KOPT-K1 (cell line): ENCODE data around the gene UIMC1.
"Not testable (repeated sequence)": the region's sequence is repeated elsewhere in the genome, so short reads cannot be mapped to it uniquely, and the experiment has no call there.

Experiments used
- H3K27ac ChIP-seq: fragments of 200-600 bp; sonication (generic); 2 replicates; pipeline ENCODE4 v1.5.1; 2016; ENCODE audit warnings: antibody characterized with exemption, mild to moderate bottlenecking, low read depth, low read length; ENCODE audit not compliant: poor library complexity, severe bottlenecking
- H3K36me3 ChIP-seq: fragments of 200-600 bp; sonication (generic); 2 replicates; pipeline ENCODE4 v1.5.1; 2017; ENCODE audit warnings: antibody characterized with exemption, mild to moderate bottlenecking, low read length, moderate library complexity; ENCODE audit not compliant: insufficient read depth
- H3K9me3 ChIP-seq: fragments of 200-600 bp; sonication (generic); 2 replicates; pipeline ENCODE4 v1.5.1; 2017; ENCODE audit warnings: antibody characterized with exemption, low read length, mild to moderate bottlenecking; ENCODE audit not compliant: insufficient read depth, poor library complexity, severe bottlenecking

The UIMC1 gene

GRCh38 chr5:176994460-176995121 lies 12.0 kb downstream of the UIMC1 start:
- Histone ChIP-seq H3K36me3 (peaks cover 8% of the 10 kb centered on the region), H3K9me3 (peaks cover 6% of the 10 kb centered on the region), H3K27ac (no peak overlapping the region)

DNA sequence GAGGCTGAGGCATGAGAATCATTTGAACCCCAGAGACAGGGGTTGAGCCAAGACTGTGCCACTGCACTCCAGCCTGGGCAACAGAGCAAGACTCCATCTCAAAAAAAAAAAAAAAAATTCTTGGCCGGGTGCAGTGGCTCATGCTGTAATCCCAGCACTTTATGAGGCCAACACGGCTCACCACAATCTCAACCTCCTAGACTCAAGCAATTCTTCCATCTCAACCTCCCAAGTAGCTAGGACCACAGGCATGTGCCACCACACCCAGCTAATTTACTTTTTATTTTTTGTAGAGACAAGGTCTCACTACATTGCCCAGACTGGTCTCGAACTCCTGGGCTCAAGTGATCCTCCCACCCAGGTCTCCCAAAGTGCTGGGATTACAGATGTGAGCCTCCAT lies 13.5 kb downstream of the UIMC1 start:
- not testable (repeated sequence) for H3K27ac ChIP-seq, H3K9me3 ChIP-seq, H3K36me3 ChIP-seq

- no peak overlapping the region for H3K27ac ChIP-seq
- peaks cover 11% of the 10 kb centered on the region for H3K36me3 ChIP-seq
- peaks cover 7% of the 10 kb centered on the region for H3K9me3 ChIP-seq
These were observed 19.0 kb downstream of the UIMC1 start for GRCh38 chr5:176987583-176987982.

DNA sequence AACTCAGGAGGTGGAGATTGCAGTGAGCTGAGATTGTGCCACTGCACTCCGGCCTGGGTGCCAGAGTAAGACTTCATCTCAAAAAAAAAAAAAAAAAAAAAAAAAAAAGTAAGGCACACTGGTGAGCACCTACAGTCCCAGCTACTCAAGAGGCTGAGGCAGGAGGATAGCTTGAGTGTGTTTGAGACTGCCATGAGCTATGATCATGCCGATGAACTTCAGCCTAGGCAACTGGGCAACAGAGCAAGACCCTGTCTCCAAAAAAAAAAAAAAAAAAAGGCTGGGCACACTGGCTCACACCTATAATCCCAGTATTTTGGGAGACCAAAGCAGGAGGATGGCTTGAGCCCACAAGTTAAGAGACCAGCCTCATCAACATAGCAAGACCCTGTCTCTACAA lies 20.3 kb downstream of the UIMC1 start:
- no peak overlapping the region for H3K27ac ChIP-seq
- peaks cover 7% of the 10 kb centered on the region for H3K9me3 ChIP-seq
- H3K36me3 ChIP-seq, result peaks cover 24% of the 10 kb centered on the region

- Histone ChIP-seq H3K36me3 (peaks cover 32% of the 10 kb centered on the region), H3K27ac (no peak overlapping the region), H3K9me3 (peaks cover 7% of the 10 kb centered on the region)
These were observed 21.1 kb downstream of the UIMC1 start for GRCh38 chr5:176985516-176985915.

- H3K27ac ChIP-seq, H3K9me3 ChIP-seq: not testable (repeated sequence)
- H3K36me3 ChIP-seq, result peaks cover 44% of the 10 kb centered on the region
These were observed 22.4 kb downstream of the UIMC1 start for GRCh38 chr5:176984176-176984575.

GRCh38 chr5:176983593-176983992 lies 23.0 kb downstream of the UIMC1 start:
- not testable (repeated sequence) for H3K27ac ChIP-seq, H3K9me3 ChIP-seq
- H3K36me3 ChIP-seq, result peaks cover 50% of the 10 kb centered on the region

GRCh38 chr5:176983112-176983511 lies 23.5 kb downstream of the UIMC1 start:
- H3K9me3 ChIP-seq, H3K27ac ChIP-seq: not testable (repeated sequence)
- H3K36me3 ChIP-seq, result peaks cover 51% of the 10 kb centered on the region

- H3K36me3 ChIP-seq, result peaks cover 59% of the 10 kb centered on the region
- H3K9me3 ChIP-seq, result peaks cover 7% of the 10 kb centered on the region
- no peak overlapping the region for H3K27ac ChIP-seq
These were observed 25.8 kb downstream of the UIMC1 start for GRCh38 chr5:176980818-176981217.

- no peak overlapping the region for H3K27ac ChIP-seq
- H3K9me3 ChIP-seq, result peaks cover 7% of the 10 kb centered on the region
- peaks cover 71% of the 10 kb centered on the region for H3K36me3 ChIP-seq
These were observed 26.9 kb downstream of the UIMC1 start for GRCh38 chr5:176979669-176980068.

DNA sequence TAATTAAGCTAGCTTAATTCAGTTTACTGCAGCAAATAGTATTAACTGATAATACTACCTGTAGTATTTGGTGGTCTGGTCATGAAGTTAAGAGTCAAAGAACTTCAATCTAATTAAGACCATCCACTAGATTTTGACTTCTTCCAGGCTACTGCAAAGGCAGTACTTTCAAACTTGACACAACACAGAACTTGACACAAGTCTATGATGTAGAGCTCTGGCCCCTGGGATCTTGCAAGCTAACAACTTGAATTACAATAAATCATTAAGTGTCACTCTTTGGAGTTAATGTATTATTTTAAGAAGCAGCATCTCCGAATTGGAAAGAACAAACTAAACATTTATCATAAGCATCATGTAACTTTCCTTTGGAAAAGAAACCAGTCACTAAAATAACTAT lies 40.9 kb downstream of the UIMC1 start:
- Histone ChIP-seq H3K27ac (no peak overlapping the region), H3K36me3 (peaks cover 57% of the 10 kb centered on the region), H3K9me3 (no peaks in the 10 kb centered on the region)

GRCh38 chr5:176959051-176959450 lies 47.5 kb downstream of the UIMC1 start:
- Histone ChIP-seq H3K36me3 (peaks cover 42% of the 10 kb centered on the region), H3K27ac (no peak overlapping the region)

DNA sequence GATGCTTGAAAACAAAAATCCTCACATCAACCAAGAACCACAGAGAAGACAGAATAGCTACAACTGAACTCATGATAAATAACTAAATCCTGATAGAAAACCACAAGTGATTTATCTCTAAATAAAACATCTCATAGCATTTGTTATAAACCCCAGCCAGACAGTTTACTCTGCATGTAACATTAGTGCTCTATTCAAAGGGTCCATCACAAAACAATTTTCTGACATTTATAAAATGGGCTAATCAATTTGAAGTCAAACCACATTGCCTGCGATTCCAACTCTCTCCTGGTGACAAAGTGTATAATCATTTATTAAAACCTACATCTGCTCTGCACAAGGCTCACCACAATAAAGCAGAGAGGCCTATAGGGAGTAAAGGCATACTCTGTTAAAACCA lies 49.8 kb downstream of the UIMC1 start:
- Histone ChIP-seq H3K36me3 (peaks cover 63% of the 10 kb centered on the region), H3K9me3 (no peaks in the 10 kb centered on the region), H3K27ac (no peak overlapping the region)

More at GRCh38 chr5:176959051-176959450, 47.5 kb downstream of the UIMC1 start:
- no peaks in the 10 kb centered on the region for H3K9me3 ChIP-seq

DNA sequence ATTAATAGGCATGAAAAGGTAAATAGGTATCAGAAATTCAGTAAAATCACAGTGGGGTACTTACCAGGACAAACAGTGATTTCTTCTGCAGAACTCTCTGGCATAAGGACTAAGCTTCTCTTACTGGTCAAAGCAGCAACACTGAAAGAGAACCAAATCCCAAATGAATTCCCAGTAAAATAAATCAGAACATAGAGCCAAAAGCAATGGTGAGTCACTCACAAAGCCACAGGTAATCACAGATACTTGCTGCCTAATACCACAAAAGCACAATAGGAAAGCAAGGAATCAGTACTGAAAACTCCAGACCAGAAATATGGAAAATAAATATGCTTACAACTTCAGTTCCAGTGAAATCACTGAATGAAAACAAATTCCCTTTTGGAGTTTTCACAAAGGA lies 50.7 kb downstream of the UIMC1 start:
- no peaks in the 10 kb centered on the region for H3K9me3 ChIP-seq
- H3K27ac ChIP-seq, result no peak overlapping the region
- peaks cover 72% of the 10 kb centered on the region for H3K36me3 ChIP-seq

- Histone ChIP-seq H3K9me3 (no peaks in the 10 kb centered on the region), H3K36me3 (peaks cover 90% of the 10 kb centered on the region), H3K27ac (no peak overlapping the region)
These were observed 52.5 kb downstream of the UIMC1 start for GRCh38 chr5:176954050-176954449.

DNA sequence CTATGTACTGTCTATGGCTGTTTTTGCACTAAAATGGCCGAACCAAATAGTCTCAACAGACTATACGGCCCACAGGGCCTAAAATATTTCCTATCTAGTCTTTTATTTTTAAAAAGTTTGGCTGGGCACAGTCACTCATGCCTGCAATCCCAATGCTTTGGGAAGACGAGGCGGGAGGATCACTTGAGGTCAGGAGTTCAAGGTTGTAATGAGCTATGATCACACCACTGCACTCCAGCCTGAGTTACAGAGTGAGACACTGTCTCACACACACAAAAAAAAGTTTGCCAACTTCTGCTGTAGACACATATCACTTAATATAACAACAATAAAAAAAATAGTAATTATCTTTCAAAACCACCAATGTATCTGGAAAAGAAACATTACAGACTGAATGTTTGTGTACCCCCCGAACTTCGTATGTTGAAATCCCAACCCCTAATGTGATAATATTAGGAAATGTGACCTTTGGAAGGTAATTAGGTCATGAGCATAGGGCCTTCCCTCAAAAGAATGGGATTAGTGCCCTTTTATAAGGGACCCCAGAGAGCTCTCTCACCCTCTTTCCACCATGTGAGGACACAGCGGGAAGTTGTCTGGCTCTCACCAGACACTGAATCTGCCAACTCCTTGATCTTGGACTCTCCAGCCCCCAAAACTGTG lies 53.9 kb downstream of the UIMC1 start:
- H3K27ac ChIP-seq, result no peak overlapping the region
- no peaks in the 10 kb centered on the region for H3K9me3 ChIP-seq
- H3K36me3 ChIP-seq, result peaks cover 96% of the 10 kb centered on the region
